ENCODE data around the gene CLNK.

CLNK gene

DNA sequence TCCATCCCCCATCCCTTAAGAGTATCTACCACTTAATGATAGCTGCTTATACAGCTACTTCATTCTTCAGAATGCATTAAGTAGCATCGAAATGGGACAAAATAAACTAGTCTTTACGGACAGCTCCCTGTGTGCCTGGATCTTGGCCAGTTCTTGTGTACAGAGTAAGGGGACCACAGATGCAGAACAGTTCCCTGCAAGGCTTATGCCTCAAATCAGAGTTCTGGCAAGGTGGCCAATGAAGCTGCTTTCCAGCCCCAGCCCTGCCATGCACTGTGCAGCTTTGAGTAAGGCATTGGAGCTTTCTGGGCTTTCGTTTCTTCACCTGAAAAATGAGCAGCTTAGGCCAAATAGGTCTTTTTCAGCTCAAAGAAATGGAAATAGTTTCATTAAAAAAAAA lies 14.2 kb downstream of the CLNK start:
- no peaks in the 10 kb centered on the region for H3F3A ChIP-seq (ENCODE audit: insufficient read depth, low read length)
- no peak overlapping the region for H3K27ac ChIP-seq (ENCODE audit: low read depth, low read length, poor library complexity, severe bottlenecking)
- TF ChIP-seq CTCF (IDR thresholded peaks at IDR 0.05; ENCODE audit: low read length) (no peak), EZH2 (IDR thresholded peaks at IDR 0.05; ENCODE audit: borderline replicate concordance, low read length) (no peak)
- no peaks in the 10 kb centered on the region for H4K20me1 ChIP-seq (ENCODE audit: insufficient read depth, low read length)
- H3K79me2 ChIP-seq (ENCODE audit: insufficient read depth, low read length): no peaks in the 10 kb centered on the region
- H3K4me2 ChIP-seq (ENCODE audit: low read length): no peak overlapping the region
- no peak overlapping the region for H3K9ac ChIP-seq (ENCODE audit: low read length)
- H3K36me3 ChIP-seq (ENCODE audit: insufficient read depth, low read length): no peaks in the 10 kb centered on the region
- H2AFZ ChIP-seq (ENCODE audit: low read length): no peak overlapping the region
- no peaks in the 10 kb centered on the region for H3K9me3 ChIP-seq (ENCODE audit: low read length)
- H3K4me3 ChIP-seq (ENCODE audit: low read depth, low read length, poor library complexity, severe bottlenecking): no peak overlapping the region
- no peaks in the 10 kb centered on the region for H3K27me3 ChIP-seq (ENCODE audit: insufficient read depth, low read length)
- H3K9me2 ChIP-seq (ENCODE audit: low read depth, low read length): no peaks in the 10 kb centered on the region
- H3K4me1 ChIP-seq (ENCODE audit: insufficient read depth, low read length, severe bottlenecking): no peaks in the 10 kb centered on the region

GRCh38 chr4:10667701-10668326 lies 16.8 kb downstream of the CLNK start:
- no peaks in the 10 kb centered on the region for H3K36me3 ChIP-seq (ENCODE audit: insufficient read depth, low read length)
- H3K4me3 ChIP-seq (ENCODE audit: low read depth, low read length, poor library complexity, severe bottlenecking): no peak overlapping the region
- H3K4me2 ChIP-seq (ENCODE audit: low read length): no peak overlapping the region
- no peak overlapping the region for H3K9ac ChIP-seq (ENCODE audit: low read length)
- H3K27ac ChIP-seq (ENCODE audit: low read depth, low read length, poor library complexity, severe bottlenecking): no peak overlapping the region
- H3K79me2 ChIP-seq (ENCODE audit: insufficient read depth, low read length): no peaks in the 10 kb centered on the region
- H3K4me1 ChIP-seq (ENCODE audit: insufficient read depth, low read length, severe bottlenecking): no peaks in the 10 kb centered on the region
- no peaks in the 10 kb centered on the region for H3K9me3 ChIP-seq (ENCODE audit: low read length)
- no peak for TF ChIP-seq EZH2 (IDR thresholded peaks at IDR 0.05; ENCODE audit: borderline replicate concordance, low read length)
- TF ChIP-seq CTCF (IDR thresholded peaks at IDR 0.05; ENCODE audit: low read length): no peak
- H3F3A ChIP-seq (ENCODE audit: insufficient read depth, low read length): no peaks in the 10 kb centered on the region
- H3K27me3 ChIP-seq (ENCODE audit: insufficient read depth, low read length): no peaks in the 10 kb centered on the region
- H4K20me1 ChIP-seq (ENCODE audit: insufficient read depth, low read length): no peaks in the 10 kb centered on the region
- no peak overlapping the region for H2AFZ ChIP-seq (ENCODE audit: low read length)
- no peaks in the 10 kb centered on the region for H3K9me2 ChIP-seq (ENCODE audit: low read depth, low read length)

DNA sequence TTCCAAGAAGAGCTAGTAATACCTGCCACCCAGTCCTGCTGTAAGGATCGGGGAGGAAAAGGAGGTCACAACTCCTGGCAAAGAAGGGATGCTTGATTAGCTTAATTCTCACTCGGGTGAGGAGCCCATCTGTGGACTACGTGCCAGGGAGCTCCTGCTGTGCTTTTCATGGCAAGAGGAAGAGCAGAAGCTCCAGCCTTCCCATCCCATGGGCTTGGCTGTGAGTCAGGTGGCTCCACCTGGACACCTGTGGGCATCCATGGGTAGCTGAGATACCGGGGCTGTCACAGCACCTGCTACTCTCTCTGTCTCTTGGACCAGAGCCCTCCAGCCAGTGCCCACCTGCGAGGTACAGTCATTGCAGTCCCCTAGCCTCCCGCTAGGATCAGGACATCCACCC lies 18.0 kb downstream of the CLNK start:
- no peaks in the 10 kb centered on the region for H3K9me2 ChIP-seq (ENCODE audit: low read depth, low read length)
- no peaks in the 10 kb centered on the region for H3K36me3 ChIP-seq (ENCODE audit: insufficient read depth, low read length)

More for the DNA sequence above, 18.0 kb downstream of the CLNK start:
- no peaks in the 10 kb centered on the region for H3K79me2 ChIP-seq (ENCODE audit: insufficient read depth, low read length)
- H3K4me3 ChIP-seq (ENCODE audit: low read depth, low read length, poor library complexity, severe bottlenecking): no peak overlapping the region
- no peak overlapping the region for H3K27ac ChIP-seq (ENCODE audit: low read depth, low read length, poor library complexity, severe bottlenecking)
- no peak overlapping the region for H3K9ac ChIP-seq (ENCODE audit: low read length)
- no peak overlapping the region for H2AFZ ChIP-seq (ENCODE audit: low read length)
- H4K20me1 ChIP-seq (ENCODE audit: insufficient read depth, low read length): no peaks in the 10 kb centered on the region
- no peak for TF ChIP-seq CTCF (IDR thresholded peaks at IDR 0.05; ENCODE audit: low read length)
- TF ChIP-seq EZH2 (IDR thresholded peaks at IDR 0.05; ENCODE audit: borderline replicate concordance, low read length): no peak
- H3K9me3 ChIP-seq (ENCODE audit: low read length): no peaks in the 10 kb centered on the region
- no peaks in the 10 kb centered on the region for H3F3A ChIP-seq (ENCODE audit: insufficient read depth, low read length)
- H3K4me2 ChIP-seq (ENCODE audit: low read length): no peak overlapping the region
- H3K27me3 ChIP-seq (ENCODE audit: insufficient read depth, low read length): no peaks in the 10 kb centered on the region
- H3K4me1 ChIP-seq (ENCODE audit: insufficient read depth, low read length, severe bottlenecking): no peaks in the 10 kb centered on the region

Measured in OCI-LY1 (cell line).